ENCODE measurements around the gene STAP1. TPM values are rescaled to one million over a fixed set of nuclear protein-coding genes. Genes with fewer than 3 reads are reported as not detected.

Gene STAP1
- total RNA-seq, 1 experiment from 2014 or later: not detected

DNA sequence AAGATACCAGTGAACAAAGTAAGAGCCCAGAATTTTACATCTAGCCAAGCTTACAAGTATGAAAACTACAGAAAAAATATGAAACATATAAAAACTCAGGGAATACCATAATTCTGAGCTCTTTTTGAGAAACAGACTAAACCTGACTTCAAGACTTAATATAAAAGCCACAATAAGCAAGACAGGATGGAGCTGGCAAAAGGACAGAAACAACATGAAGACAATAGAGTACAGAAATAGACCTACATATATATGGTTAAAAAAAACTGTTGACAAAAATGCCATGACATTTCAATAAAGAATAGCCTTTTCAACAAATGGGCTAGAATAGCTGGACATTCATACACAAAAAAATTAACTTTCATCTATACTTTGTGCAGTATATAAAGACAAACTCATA, 93.0 kb downstream of the STAP1 start:
- Histone ChIP-seq H3K4me2 (ENCODE audit: low read length) (no peak overlapping the region), H3K4me3 (replicated peaks in 1 of 2; ENCODE audit: low read depth in 1 of 2, low read length in 2 of 2) (no peak overlapping the region), H3K27ac (ENCODE audit: low read depth, low read length) (no peak overlapping the region), H3K9me3 (ENCODE audit: control insufficient read depth in 1 of 2, insufficient read depth in 1 of 2, low read depth in 1 of 2, low read length in 2 of 2) (no peaks in the 10 kb centered on the region), H4K20me1 (ENCODE audit: insufficient read depth) (no peaks in the 10 kb centered on the region; the same call in 1 of the 2 replicates), H3K4me1 (ENCODE audit: control insufficient read depth in 1 of 2, insufficient read depth in 2 of 2, low read length in 2 of 2) (no peaks in the 10 kb centered on the region), H2AFZ (ENCODE audit: low read depth, low read length, poor library complexity, severe bottlenecking) (no peak overlapping the region), H3K79me2 (ENCODE audit: insufficient read depth, low read length) (no peaks in the 10 kb centered on the region), H3K9ac (ENCODE audit: low read length) (no peak overlapping the region), H3K36me3 (ENCODE audit: control insufficient read depth in 1 of 2, insufficient read depth in 2 of 2, low read length in 2 of 2) (no peaks in the 10 kb centered on the region), H3K9me2 (ENCODE audit: insufficient read depth) (no peaks in the 10 kb centered on the region), H3K27me3 (ENCODE audit: insufficient read depth, low read length) (no peaks in the 10 kb centered on the region)
- intact Hi-C loops (cut with micrococcal nuclease): no loop called here
- BruUV-seq (replicated peaks): no TSS peak
- DNase-seq (ENCODE audit: low read depth, low spot score) (no peak), ATAC-seq (no peak)
- ChIA-PET POLR2A (no interaction called here), CTCF (interaction anchor here (1.1 kb wide), 1 partner anchor 40 kb away, joined by 3 read pairs; no protein-coding TSS in a partner anchor), RAD21 (ENCODE audit: low non-redundant PET in 1 of 2, low total read pairs in 2 of 2, uncharacterized antibody in 2 of 2, unreplicated experiment in 2 of 2) (no interaction called here)
- no peak for TF ChIP-seq EZH2 (IDR thresholded peaks at IDR 0.05)
- TF ChIP-seq EZH2phosphoT487 (IDR thresholded peaks at IDR 0.05; ENCODE audit: borderline replicate concordance): no peak
- TF ChIP-seq ZFX (IDR thresholded peaks at IDR 0.05): no peak
- TF ChIP-seq, protein P1, sequence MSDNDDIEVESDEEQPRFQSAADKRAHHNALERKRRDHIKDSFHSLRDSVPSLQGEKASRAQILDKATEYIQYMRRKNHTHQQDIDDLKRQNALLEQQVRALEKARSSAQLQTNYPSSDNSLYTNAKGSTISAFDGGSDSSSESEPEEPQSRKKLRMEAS (IDR thresholded peaks at IDR 0.05): no peak
- TF ChIP-seq, protein P2, sequence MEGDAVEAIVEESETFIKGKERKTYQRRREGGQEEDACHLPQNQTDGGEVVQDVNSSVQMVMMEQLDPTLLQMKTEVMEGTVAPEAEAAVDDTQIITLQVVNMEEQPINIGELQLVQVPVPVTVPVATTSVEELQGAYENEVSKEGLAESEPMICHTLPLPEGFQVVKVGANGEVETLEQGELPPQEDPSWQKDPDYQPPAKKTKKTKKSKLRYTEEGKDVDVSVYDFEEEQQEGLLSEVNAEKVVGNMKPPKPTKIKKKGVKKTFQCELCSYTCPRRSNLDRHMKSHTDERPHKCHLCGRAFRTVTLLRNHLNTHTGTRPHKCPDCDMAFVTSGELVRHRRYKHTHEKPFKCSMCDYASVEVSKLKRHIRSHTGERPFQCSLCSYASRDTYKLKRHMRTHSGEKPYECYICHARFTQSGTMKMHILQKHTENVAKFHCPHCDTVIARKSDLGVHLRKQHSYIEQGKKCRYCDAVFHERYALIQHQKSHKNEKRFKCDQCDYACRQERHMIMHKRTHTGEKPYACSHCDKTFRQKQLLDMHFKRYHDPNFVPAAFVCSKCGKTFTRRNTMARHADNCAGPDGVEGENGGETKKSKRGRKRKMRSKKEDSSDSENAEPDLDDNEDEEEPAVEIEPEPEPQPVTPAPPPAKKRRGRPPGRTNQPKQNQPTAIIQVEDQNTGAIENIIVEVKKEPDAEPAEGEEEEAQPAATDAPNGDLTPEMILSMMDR (IDR thresholded peaks at IDR 0.05 in 2 of 3, conservative IDR thresholded peaks at IDR 0.05 in 1 of 3; ENCODE audit: borderline replicate concordance in 1 of 3, insufficient read depth in 1 of 3, low read depth in 2 of 3, low read length in 2 of 3): no peak

Other genes with a start within 250 kb of the STAP1 start
- 15.4 TPM for gene CENPC, start 13.2 kb upstream of the STAP1 start, total RNA-seq (2021; ENCODE audit: unreplicated experiment)
- gene UBA6, start 142.4 kb downstream of the STAP1 start, total RNA-seq (2021; ENCODE audit: unreplicated experiment): 98.9 TPM
- not detected for gene GNRHR, start 195.7 kb downstream of the STAP1 start, total RNA-seq (2021; ENCODE audit: unreplicated experiment)

All from HCT116 (cell line).